Measurements from ENCODE around the gene DOCK7.

The DOCK7 gene

DNA sequence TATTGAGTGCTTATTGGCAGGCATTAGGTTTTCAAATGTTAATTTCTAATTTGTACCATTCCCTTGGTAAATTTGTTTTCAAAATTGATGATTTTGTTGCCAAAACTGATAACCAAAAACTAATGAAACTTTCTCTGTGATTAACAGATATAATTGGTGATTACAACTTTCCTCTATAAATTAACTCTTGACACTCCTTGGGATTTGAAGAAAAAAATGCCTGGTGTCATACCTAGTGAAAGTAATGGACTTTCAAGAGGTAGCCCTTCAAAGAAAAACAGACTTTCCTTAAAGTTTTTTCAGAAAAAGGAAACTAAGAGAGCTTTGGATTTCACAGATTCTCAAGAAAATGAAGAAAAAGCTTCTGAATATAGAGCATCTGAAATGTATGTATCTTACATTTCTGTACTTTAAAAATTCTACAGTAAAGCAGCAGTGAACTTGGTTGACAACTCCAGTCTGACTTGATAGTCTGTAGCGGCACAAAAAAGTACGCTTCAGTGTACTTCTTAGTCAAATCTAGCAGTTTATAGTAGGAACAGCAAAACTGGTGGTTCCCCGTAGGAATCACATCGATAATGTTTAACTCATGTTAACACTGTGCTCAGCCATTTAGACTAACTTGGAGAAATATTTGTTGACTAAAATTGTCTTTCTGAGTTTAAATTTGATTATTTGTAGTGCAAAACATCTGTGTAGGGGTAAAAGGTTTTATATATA is 248.4 kb downstream of the DOCK7 start:
- TF ChIP-seq, protein P1, sequence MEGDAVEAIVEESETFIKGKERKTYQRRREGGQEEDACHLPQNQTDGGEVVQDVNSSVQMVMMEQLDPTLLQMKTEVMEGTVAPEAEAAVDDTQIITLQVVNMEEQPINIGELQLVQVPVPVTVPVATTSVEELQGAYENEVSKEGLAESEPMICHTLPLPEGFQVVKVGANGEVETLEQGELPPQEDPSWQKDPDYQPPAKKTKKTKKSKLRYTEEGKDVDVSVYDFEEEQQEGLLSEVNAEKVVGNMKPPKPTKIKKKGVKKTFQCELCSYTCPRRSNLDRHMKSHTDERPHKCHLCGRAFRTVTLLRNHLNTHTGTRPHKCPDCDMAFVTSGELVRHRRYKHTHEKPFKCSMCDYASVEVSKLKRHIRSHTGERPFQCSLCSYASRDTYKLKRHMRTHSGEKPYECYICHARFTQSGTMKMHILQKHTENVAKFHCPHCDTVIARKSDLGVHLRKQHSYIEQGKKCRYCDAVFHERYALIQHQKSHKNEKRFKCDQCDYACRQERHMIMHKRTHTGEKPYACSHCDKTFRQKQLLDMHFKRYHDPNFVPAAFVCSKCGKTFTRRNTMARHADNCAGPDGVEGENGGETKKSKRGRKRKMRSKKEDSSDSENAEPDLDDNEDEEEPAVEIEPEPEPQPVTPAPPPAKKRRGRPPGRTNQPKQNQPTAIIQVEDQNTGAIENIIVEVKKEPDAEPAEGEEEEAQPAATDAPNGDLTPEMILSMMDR (IDR thresholded peaks at IDR 0.05; ENCODE audit: extremely low read depth, missing control alignments), result no peak
- DNase-seq (ENCODE audit: low spot score), result peak; percentile 54

DNA sequence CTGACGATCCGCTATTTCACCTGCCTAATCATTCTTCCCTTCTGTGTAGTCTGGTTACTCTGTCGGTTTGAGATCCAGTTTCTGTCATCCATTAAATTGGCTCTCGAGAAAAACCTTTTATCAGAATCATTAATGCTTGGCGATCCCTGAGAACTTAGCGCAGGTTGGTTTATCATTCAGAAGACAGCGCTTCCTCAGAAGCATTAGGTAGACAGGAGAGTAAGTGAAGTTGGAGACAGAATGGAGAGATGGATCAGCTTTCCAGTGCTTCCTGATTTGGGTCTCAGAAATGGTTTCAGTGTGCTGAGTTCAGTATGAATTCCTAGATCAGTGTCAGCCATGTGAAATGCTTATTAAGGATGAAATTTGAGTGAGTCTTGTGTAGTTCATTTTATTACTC is 250.0 kb downstream of the DOCK7 start:
- peak; percentile 10 for DNase-seq (ENCODE audit: low spot score)
- TF ChIP-seq, protein P1 (IDR thresholded peaks at IDR 0.05; ENCODE audit: extremely low read depth, missing control alignments), result no peak

DNA sequence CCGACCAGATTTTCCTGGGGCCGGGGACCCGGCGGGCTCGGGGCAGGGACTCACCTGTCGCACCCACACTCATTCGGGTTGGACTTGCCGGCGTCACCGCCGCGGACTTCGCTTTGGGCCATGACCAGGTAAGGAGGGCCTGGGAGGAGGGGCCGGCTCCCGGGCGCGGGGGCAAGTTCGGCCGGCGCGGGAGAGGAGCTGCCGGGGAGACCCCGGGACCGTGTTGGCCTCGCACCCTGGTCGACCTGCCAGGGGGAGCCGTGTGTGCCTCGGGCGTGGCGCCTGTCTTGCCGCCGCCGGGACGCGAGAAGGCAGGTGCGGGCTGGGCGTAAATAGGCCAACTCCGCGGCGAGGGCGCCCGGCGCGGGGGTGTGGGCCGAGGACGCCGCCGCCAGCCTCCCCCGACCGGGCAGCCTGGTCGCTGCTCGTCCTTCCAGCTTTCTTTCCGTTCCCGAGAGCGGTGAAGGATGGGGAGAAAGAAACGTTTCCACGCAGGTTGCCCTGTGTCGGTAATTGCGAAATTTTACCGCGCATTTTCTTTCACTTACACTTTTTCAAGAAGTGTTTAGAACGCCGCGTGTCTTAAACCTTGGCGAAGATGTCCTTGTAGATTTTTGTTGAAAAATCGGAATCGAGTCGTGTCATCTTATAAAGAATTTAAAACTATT is 250.8 kb downstream of the DOCK7 start:
- TF ChIP-seq, protein P1 (IDR thresholded peaks at IDR 0.05; ENCODE audit: extremely low read depth, missing control alignments), result no peak
- peak; percentile 15 for DNase-seq (ENCODE audit: low spot score)

DNA sequence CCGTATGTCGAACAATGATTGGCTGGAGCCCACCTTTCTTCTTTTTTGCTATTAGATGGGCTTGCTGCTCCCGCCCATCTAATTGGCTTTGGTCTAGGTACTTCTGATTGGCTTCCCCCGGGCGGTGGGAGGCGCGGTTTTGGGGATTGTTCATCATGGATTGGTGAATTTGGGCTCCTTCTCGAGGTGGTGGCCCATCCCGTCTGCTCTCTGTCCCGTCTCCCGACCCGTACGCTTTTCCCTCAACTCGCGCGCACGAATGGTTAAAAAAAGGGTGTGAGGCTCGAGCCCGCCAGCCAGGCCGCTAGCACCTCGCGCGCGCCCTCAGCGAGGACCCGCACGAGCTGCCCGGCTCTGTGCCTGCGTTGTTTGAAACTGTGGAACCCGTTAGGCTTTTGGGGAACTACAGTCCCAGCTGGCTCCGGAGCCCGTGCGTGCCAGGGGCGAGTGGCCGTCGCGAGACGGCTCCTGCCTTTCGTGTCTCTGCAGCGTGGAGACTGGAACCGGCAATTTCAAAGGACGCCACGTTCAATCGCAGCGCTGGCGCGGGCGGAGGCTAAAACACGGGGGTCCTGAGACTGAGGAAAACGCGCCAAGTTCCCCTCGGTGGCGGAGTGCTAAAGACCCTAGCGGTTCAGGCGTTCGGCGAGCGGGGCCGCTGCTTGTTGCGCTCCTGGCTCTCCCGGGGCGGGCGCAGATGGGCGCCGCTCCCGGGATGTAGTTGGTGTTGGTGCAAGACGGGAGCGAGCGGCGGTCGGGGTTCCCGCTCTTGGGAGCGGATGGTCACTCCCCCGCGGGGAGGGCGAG is 251.5 kb downstream of the DOCK7 start, which contains the start of gene USP1:
Gene USP1 (plus strand): TSS at position 584 of the 807 bp plus-strand sequence. CDS start 2,819 bp downstream, outside the sequence.
- TF ChIP-seq, protein P1 (IDR thresholded peaks at IDR 0.05; ENCODE audit: extremely low read depth, missing control alignments), result no peak

DNA sequence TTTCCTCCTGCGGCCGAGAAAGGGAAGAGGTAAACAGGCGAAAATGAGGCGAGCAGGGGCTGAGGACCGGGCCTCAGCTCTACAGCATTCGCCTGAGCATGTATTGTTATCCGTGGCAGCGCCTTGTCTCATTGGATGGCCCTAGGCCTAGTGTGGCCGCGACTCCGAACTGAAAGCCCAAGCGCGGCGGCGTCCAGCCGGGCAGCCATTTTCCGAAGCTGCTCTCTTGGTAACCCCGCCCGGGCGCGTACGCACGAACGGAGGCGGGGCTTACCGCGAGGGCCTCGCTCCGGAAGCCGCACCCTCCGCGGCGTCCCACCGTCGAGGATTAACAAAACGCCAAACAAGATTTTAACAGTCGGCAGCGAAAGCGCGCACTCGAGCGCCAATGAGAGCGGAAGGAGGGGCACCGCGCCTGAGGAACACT is 252.1 kb downstream of the DOCK7 start:
- TF ChIP-seq, protein P1 (IDR thresholded peaks at IDR 0.05; ENCODE audit: extremely low read depth, missing control alignments), result no peak
- no peak for DNase-seq (ENCODE audit: low spot score)

More for the DNA sequence above, 251.5 kb downstream of the DOCK7 start, which contains the start of gene USP1:
- DNase-seq (ENCODE audit: low spot score), result peak; percentile 94

DNA sequence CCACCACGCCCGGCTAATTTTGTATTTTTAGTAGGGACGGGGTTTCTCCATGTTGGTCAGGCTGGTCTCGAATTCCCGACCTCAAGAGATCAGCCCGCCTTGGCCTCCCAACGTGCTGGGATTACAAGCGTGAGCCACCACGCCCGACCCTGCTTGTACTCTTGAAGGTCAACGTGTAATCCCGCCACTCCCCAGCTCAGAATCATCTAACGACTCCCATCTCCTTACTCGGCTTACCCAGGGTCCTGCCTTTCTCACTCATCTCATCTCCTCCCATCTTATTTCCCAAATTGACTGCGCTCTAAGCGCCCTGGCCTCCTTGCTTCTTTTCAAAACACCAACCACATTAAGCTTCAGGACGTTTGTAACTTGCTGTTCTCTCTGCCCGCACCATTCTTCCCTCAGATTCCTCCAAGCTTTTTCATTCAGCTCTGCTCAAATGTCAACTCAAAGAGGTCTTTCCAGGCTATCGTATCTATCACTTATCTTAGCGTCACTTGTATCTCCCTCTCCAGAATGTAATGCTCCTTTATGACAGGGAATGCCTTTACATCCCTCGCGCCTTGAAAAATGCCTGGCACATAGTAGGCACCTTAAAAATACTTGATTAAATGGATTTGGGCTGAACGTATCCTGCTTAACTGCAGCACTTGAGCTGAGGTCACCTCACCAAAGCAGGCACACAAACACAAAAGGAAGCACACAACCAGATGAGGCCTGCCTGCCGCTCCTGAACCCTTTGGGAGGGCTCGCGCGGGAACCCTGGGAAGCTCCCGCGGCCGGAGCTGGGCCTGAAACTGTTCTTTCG is 252.8 kb downstream of the DOCK7 start:
- TF ChIP-seq, protein P1 (IDR thresholded peaks at IDR 0.05; ENCODE audit: extremely low read depth, missing control alignments), result no peak
- DNase-seq (ENCODE audit: low spot score), result no peak
